ENCODE results near the gene ZNF724. TPM values are rescaled to one million over a fixed set of nuclear protein-coding genes. Genes with fewer than 3 reads are reported as not detected.

The ZNF724 gene
- total RNA-seq, 2 donors from 2014 or later = 0.73 to 6.2 TPM

- TF ChIP-seq POLR2A (IDR thresholded peaks at IDR 0.05) (no peak), POLR2AphosphoS5 (IDR thresholded peaks at IDR 0.05) (no peak), CTCF (IDR thresholded peaks at IDR 0.05) (no peak)
- no peaks in the 10 kb centered on the region for H3K27me3 ChIP-seq (replicated peaks; ENCODE audit: insufficient read depth)
- H3K27ac ChIP-seq = no peak overlapping the region
- 89% methylated on average over 5 of the region's 5 CpGs for WGBS
- intact Hi-C loops (cut with DNase I) = no loop called here
- no peaks in the 10 kb centered on the region for H3K4me1 ChIP-seq (replicated peaks)
- DNase-seq (ENCODE audit: low spot score) = no peak
- no peaks in the 10 kb centered on the region for H3K36me3 ChIP-seq
- no peaks in the 10 kb centered on the region for H3K9me3 ChIP-seq
- no peak overlapping the region for H3K4me3 ChIP-seq
Observed at GRCh38 chr19:23262920-23263319, 12.7 kb upstream of the ZNF724 start.

DNA sequence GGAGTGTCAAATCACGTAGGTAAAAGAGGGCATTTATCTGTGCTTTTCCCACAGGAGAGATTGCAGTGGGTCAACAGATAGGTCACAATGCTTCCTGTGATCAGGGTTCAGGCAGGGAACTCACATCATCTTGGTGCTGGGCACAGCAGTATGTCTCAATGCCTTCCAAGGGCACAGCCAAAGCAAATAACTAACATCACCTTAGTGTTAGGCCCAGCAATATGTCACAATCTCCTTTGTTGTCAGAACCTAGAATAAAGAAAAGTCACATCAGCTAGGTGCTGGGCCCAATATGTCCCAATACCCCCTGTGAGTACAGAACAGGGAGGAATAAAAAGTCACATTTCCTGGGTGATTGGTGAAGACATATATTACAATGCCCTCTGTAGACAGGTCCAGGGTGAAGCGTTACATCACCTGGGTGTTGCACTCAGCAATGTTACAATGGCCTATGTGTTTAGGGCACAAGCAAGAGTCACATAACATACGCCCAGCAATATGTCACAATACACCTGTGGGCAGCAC lies 11.4 kb upstream of the ZNF724 start:
- Histone ChIP-seq H3K27ac (no peak overlapping the region), H3K4me3 (no peak overlapping the region), H3K36me3 (no peaks in the 10 kb centered on the region), H3K4me1 (replicated peaks) (no peaks in the 10 kb centered on the region), H3K27me3 (replicated peaks; ENCODE audit: insufficient read depth) (no peaks in the 10 kb centered on the region), H3K9me3 (no peaks in the 10 kb centered on the region)
- TF ChIP-seq POLR2A (IDR thresholded peaks at IDR 0.05) (no peak), POLR2AphosphoS5 (IDR thresholded peaks at IDR 0.05) (no peak), CTCF (IDR thresholded peaks at IDR 0.05) (no peak)
- 91% methylated on average over 3 of the region's 3 CpGs for WGBS
- DNase-seq (ENCODE audit: low spot score) = no peak
- intact Hi-C loops (cut with DNase I) = no loop called here

DNA sequence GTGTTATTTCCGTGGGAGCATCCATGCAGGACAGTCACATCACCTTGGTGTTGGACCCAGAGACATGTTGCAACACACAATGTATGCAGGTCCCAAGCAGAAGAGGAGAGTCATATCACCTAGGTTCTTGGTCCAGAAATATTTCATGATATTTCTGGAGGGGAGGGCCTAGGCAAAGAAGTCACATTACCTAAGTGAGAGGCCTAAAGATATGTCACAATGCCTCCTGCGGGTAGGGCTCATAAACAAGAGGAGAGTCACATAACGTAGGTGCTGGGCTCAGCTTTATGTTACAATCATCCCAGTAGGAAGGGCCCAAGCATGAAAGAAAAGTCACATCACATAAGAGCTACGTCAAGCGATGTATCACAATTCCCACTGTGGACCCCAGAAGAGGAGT lies 10.8 kb upstream of the ZNF724 start:
- intact Hi-C loops (cut with DNase I) = no loop called here
- Histone ChIP-seq H3K27me3 (replicated peaks; ENCODE audit: insufficient read depth) (no peaks in the 10 kb centered on the region), H3K27ac (no peak overlapping the region), H3K36me3 (no peaks in the 10 kb centered on the region), H3K9me3 (no peaks in the 10 kb centered on the region), H3K4me1 (replicated peaks) (no peaks in the 10 kb centered on the region), H3K4me3 (no peak overlapping the region)
- TF ChIP-seq POLR2A (IDR thresholded peaks at IDR 0.05) (no peak), CTCF (IDR thresholded peaks at IDR 0.05) (no peak), POLR2AphosphoS5 (IDR thresholded peaks at IDR 0.05) (no peak)
- WGBS = 73% methylated on average over 5 of the region's 5 CpGs
- DNase-seq (ENCODE audit: low spot score) = no peak

GRCh38 chr19:23259961-23260360 lies 9.8 kb upstream of the ZNF724 start:
- Histone ChIP-seq H3K27me3 (replicated peaks; ENCODE audit: insufficient read depth) (no peaks in the 10 kb centered on the region), H3K9me3 (no peaks in the 10 kb centered on the region), H3K36me3 (no peaks in the 10 kb centered on the region), H3K27ac (no peak overlapping the region), H3K4me1 (replicated peaks) (no peaks in the 10 kb centered on the region), H3K4me3 (no peak overlapping the region)
- DNase-seq (ENCODE audit: low spot score) = no peak
- 90% methylated on average over 2 of the region's 2 CpGs for WGBS
- TF ChIP-seq POLR2AphosphoS5 (IDR thresholded peaks at IDR 0.05) = no peak
- no peak for TF ChIP-seq POLR2A (IDR thresholded peaks at IDR 0.05)
- no peak for TF ChIP-seq CTCF (IDR thresholded peaks at IDR 0.05)
- intact Hi-C loops (cut with DNase I) = no loop called here

DNA sequence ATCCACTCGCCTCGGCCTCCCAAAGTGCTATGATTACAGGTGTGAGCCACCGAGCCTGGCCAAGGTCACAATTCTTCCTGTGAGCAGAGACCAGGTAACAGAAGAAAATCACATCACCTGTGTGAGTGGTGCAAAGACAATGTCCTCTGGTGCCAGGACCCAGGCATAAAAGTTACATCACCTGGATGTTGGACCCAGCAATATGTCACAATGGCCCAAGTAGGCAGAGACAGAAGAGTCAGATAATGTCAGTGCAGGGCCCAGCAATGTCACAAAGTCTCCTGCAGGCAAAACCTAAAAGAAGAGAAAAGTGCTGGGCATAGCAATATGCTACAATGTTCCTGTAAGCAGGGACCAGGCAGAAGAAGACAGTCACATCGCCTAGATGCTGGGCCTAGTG lies 5.5 kb upstream of the ZNF724 start:
- intact Hi-C loops (cut with DNase I) = no loop called here
- DNase-seq (ENCODE audit: low spot score) = no peak
- TF ChIP-seq CTCF (IDR thresholded peaks at IDR 0.05) (no peak), POLR2AphosphoS5 (IDR thresholded peaks at IDR 0.05) (no peak), POLR2A (IDR thresholded peaks at IDR 0.05) (no peak)
- 97% methylated on average over 4 of the region's 4 CpGs for WGBS
- H3K9me3 ChIP-seq = no peaks in the 10 kb centered on the region
- no peaks in the 10 kb centered on the region for H3K36me3 ChIP-seq
- H3K27me3 ChIP-seq (replicated peaks; ENCODE audit: insufficient read depth) = no peaks in the 10 kb centered on the region
- H3K4me3 ChIP-seq = no peak overlapping the region
- no peaks in the 10 kb centered on the region for H3K4me1 ChIP-seq (replicated peaks)
- no peak overlapping the region for H3K27ac ChIP-seq

Measured in prostate gland (tissue), 2 donors.